Stimulated activated CD4-positive, alpha-beta T cell treated with anti-CD3 and anti-CD28 coated beads, Interleukin-4, amount 100 ng/mL, for 1 hour (primary cell): ENCODE measurements around the gene ZNF710.
"Not testable (repeated sequence)": the region's sequence is repeated elsewhere in the genome, so short reads cannot be mapped to it uniquely, and the experiment has no call there.

Source experiments
- DNase-seq: peaks from one replicate; pipeline ENCODE4 v3.0.0-alpha.2; 2020

The ZNF710 gene

GRCh38 chr15:90109163-90109751 is 108.1 kb downstream of the ZNF710 start:
- not testable (repeated sequence) for DNase-seq

- DNase-seq: no peak
Observed at GRCh38 chr15:90113166-90113565, 112.0 kb downstream of the ZNF710 start.

- no peak for DNase-seq
Observed at GRCh38 chr15:90114451-90114901, 113.4 kb downstream of the ZNF710 start.

- DNase-seq: no peak
Observed at GRCh38 chr15:90115783-90116182, 114.7 kb downstream of the ZNF710 start.

- no peak for DNase-seq
Observed at GRCh38 chr15:90119367-90119766, 118.2 kb downstream of the ZNF710 start.

- DNase-seq: no peak
Observed at GRCh38 chr15:90121086-90121485, 120.0 kb downstream of the ZNF710 start.

GRCh38 chr15:90124507-90124906 is 123.4 kb downstream of the ZNF710 start:
- no peak for DNase-seq

- DNase-seq: no peak
Observed at GRCh38 chr15:90126022-90126421, 124.9 kb downstream of the ZNF710 start.

GRCh38 chr15:90126596-90127435 is 125.7 kb downstream of the ZNF710 start:
- no peak for DNase-seq

- no peak for DNase-seq
Observed at GRCh38 chr15:90130291-90130690, 129.2 kb downstream of the ZNF710 start.
